Posterior vena cava (tissue), 2 donors: ENCODE data around the gene ADAT1. TPM values are rescaled to one million over a fixed set of nuclear protein-coding genes. Genes with fewer than 3 reads are reported as not detected.
A peak's percentile ranks its signal among the peaks of the same experiment; 100 is the strongest.

Experiments
- DNase-seq: peaks from one replicate; pipeline ENCODE4 v3.0.0-alpha.2; 2020; ENCODE audit warnings: low spot score
- intact Hi-C, 2 donors: fragments of 100-400 bp; cut with DNase I; formaldehyde crosslinking; loops; one replicate each; pipeline versions ENCODE4 v1.14.1 to v1.14.2; 2022 to 2023
- long read RNA-seq, 2 donors: library from polyadenylated mRNA; unstranded; transcript quantifications; one replicate each; pipeline ENCODE4 v2.0.0, GENCODE V29; 2020 to 2021
- total RNA-seq, 2 donors: library from RNA; stranded (reverse); fragmentation: NEBNext Ultra II Directional; extraction: Animal tissue kit (Norgen Biotek cat#: 25700); gene quantifications; one replicate each; pipeline ENCODE4 v1.2.1, GENCODE V29; 2021
- donor health status: DM: yes; HTN: yes; CAD: no.
- donor health status: DM: yes; HTN: yes; CAD: no.

Gene ADAT1, protein sequence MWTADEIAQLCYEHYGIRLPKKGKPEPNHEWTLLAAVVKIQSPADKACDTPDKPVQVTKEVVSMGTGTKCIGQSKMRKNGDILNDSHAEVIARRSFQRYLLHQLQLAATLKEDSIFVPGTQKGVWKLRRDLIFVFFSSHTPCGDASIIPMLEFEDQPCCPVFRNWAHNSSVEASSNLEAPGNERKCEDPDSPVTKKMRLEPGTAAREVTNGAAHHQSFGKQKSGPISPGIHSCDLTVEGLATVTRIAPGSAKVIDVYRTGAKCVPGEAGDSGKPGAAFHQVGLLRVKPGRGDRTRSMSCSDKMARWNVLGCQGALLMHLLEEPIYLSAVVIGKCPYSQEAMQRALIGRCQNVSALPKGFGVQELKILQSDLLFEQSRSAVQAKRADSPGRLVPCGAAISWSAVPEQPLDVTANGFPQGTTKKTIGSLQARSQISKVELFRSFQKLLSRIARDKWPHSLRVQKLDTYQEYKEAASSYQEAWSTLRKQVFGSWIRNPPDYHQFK
- 10 to 100 TPM; 26.0 to 29.1 TPM for total RNA-seq
- long read RNA-seq, donor 1, partial matches to known transcripts = 2 of 3 reads
- long read RNA-seq, donor 1, other reads (novel, unspliced or antisense) = 0 of 3 reads
- long read RNA-seq, donor 2, partial matches to known transcripts = 4 of 8 reads
- long read RNA-seq, donor 2, other reads (novel, unspliced or antisense) = 3 of 8 reads

DNA sequence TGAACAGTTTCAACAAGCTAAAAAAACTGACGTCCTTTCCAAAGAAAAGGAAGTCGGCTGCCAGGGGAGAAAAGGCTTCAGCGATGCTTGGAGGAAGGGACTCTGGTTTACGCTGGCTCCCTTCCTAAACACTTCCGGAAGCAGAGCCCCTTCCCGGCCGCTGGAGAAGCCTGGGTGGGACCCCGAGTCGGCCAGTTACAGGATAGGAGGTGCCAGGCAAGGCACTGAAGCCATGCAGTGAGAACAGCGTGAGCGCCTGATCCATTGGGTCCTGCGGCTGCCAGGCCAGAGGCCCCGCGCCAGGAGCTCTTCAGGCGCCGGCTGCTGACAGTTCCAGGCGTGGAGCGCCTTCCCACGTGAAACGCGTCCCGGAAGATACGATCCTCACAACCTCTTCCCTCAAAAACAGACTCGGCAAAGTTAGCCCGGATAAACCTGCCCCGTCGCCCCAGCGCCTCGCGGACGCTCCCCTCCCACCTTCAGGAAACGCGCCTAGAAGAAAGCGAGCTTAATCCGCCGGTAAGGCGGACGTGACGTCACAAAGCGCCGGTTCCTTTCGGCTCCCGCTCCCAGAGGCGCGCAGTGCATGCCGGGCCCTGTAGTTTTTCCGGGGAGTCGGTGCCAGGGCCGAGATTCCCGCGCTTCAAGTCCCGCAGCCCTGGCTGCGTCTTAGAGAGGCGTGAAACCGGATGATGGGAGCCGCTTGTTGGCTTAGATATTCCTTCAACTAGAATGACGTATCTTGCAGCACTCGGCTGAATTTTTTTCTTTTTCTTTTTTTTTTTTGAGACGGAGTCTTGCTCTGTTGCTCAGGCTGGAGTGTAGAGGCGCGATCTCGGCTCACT lies at the start of gene ADAT1:
Gene ADAT1, minus strand, starts transcription at position 521 of the 845 bp plus-strand sequence. CDS start 2,482 bp downstream, outside the sequence.
- DNase-seq = peak; percentile 100
- intact Hi-C loops = loop anchor here in 1 of 2 donors (10.0 kb wide), 1 partner anchor 58 kb away; the partner anchor contains the start of gene GABARAPL2

DNA sequence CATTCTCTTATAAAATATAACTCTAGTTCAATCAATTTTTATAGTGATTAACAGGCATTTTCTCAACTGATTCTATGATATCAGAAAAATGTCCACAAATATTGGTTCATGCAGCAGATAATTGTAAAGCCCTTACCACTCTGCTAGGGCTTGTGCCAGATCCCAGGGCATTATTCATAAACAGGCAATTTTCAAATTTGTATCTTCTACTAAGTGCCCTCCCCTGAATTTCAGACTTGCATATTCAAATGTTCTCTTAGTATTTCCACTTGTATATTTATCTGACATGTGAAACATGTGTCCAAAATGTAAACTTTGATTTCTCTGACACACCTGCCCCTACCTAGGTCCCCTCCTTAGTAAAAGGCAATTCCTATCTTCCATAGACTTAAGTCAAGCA lies 44.4 kb upstream of the ADAT1 start:
- intact Hi-C loops = no loop called here
- DNase-seq = no peak

DNA sequence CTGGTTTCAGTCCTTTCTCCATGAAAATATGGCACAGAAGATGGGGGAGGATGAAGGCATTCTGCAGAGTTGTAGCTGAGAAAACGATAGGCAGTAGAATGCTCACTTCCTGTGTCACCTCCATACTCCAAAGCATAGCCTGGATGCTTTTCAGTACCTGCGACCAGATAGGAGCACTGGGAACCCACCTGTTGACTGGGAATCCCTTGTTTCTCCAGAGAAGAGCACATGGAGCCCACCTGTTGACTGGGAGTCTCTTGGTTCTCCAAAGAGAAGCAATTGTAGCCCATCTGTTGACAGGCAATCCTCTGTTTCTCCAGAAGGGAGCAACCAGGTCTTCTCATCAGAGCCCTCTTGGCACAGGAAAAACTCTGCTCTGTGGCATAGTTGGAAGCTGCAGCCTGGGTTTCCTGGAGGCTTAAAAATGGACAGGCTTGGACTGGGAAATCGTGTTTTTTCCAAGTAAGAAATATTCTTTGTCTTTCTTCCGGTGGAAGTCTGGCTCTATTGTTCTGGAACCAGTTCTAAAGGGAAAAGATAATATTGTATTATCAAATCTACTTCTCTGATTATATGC lies 37.7 kb upstream of the ADAT1 start:
- DNase-seq = no peak
- intact Hi-C loops = no loop called here

DNA sequence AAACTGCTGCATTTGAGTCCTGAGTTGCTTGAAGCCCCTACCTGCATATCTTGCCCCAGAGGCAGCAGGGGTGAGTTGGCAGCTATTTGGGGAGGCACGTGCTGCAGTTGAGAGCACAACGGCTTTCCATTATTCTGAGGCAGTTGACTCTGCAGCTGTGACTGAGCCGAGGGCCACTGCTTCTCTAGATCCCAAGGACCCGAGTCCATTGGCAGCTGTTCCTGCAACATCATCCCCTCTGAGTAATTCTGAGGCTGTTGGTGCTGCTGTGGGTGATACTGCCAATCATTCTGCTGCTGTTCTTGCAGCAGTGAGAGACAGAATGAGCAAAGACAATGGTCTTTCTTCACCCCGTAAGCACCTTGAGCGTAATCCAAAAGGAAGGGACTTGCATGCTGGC lies 37.2 kb upstream of the ADAT1 start:
- intact Hi-C loops = no loop called here

DNA sequence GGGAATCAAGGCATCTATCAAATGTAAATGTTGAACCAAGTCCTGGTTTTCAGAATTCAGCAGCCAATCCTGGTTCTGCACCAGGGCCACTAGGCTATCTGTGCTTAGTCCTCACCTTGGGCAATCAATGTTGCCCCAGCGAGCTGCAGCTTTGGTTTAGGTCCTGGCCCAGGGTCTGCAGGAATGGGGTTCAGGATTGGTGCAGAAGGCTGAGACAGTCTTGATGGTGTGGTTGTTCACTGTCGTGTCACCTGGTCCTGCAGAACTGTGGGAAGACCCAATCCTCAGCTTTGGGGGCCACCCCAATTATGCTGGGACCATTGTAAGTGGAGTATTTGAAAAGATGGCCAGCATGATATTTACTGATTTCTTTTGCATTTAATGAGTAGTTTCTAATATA lies 35.1 kb upstream of the ADAT1 start:
- no peak for DNase-seq
- intact Hi-C loops = loop anchor here in 1 of 2 donors (10.0 kb wide), 1 partner anchor 97 kb away; no protein-coding TSS in a partner anchor

More for the DNA sequence above, 37.2 kb upstream of the ADAT1 start:
- no peak for DNase-seq

DNA sequence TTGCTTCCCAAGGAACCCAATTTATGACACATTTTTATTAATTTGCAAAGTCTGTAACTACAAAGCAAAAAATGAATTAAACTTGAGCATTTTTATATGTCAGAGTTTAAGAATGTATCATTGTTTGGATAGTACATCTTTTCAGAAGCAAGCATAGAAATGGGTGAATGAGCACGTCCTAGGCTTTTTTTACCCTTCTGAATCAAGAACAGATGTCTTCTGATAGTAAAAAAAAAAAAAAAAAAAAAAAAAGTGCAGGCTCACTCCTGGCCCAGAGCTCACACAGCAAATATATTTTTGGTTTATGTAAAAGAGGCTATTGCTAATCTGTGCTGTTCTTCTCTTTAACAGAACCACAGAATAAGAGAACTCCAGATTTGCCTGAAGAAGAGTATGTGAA lies 30.8 kb upstream of the ADAT1 start:
- DNase-seq = no peak

DNA sequence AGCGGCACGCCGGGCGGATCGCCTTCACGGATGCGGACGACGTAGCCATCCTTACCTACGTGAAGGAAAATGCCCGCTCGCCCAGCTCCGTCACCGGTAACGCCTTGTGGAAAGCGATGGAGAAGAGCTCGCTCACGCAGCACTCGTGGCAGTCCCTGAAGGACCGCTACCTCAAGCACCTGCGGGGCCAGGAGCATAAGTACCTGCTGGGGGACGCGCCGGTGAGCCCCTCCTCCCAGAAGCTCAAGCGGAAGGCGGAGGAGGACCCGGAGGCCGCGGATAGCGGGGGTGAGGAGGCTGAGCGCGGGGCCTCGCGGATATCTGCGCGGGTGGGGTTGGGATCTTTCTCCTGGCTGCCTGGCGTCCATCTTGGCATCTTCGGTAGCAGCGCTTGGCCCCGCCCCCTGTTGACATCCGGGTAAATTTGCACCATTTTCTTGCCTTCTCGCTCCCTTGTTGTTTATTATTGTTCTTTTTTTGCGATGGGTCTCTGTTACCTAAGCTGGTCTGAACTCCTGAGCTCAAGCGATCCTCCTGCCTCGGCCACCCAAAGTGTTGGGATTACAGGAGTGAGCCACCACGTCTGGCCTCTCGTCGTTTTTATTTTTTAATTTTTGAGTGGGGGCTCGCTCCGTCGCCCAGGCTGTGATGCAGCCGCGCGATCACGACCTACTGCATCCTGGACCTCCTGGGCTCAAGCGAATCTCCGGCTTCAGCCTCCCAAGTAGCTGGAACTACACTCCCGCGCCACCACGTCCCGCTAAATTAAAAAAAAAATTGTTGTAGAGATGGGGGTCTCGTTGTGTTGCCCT lies 25.4 kb upstream of the ADAT1 start:
- peak; percentile 94 for DNase-seq
- intact Hi-C loops = no loop called here

More for the DNA sequence above, 30.8 kb upstream of the ADAT1 start:
- intact Hi-C loops = loop anchor here in 1 of 2 donors (10.0 kb wide), 1 partner anchor 101 kb away; no protein-coding TSS in a partner anchor

DNA sequence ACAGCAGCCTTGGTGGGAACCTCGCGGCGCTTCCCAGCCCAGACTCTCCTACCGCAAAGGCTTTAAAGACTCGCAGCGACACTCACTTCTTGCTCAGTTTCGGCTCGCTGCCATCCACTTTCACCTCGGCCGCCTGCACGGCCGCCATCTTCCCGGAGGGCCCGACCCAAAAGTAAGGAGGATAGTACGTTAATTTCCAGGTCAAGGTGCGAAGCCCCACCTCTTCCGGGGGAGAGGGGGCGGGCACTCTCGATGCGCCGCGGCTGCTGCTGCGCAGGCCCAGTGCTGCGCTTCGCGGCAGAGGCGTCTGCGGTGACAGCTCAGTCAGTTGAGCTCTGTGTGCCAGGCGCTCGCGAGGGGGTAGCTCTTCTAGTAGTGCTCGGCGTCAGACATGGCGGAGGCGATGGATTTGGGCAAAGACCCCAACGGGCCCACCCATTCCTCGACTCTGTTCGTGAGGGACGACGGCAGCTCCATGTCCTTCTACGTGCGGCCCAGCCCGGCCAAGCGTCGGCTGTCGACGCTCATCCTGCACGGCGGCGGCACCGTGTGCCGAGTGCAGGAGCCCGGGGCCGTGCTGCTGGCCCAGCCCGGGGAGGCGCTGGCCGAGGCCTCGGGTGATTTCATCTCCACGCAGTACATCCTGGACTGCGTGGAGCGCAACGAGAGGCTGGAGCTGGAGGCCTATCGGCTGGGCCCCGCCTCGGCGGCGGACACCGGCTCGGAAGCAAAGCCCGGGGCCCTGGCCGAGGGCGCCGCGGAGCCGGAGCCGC lies 24.6 kb upstream of the ADAT1 start, which contains the start of the genes KARS1 and TERF2IP:
Gene KARS1, minus strand, starts transcription at position 174 of the 773 bp plus-strand sequence. Its CDS starts 26 bp downstream, at position 148.
Gene TERF2IP, plus strand, starts transcription at position 282 of the 773 bp plus-strand sequence. Its CDS starts 110 bp downstream, at position 392.
- peak; percentile 98 for DNase-seq
- intact Hi-C loops = no loop called here

DNA sequence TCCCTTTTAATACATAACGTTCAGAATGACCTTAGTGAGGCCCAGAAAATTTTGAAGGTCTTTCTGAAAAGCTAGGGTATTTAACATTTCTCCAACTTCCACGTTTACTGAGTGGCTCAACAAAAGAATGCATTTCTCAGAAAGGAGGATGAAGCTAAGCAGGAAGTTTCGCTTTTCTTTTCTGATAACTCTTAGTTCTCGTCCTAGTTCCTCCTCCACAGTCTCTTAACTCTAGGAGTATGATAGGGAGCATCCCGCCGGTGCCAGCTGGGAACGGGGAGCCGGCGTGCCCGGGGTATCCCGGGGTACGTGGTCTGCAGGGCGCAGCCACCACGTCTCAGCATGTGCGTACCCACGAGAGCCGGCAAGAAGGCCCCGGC lies 24.0 kb upstream of the ADAT1 start:
- intact Hi-C loops = no loop called here
- no peak for DNase-seq

DNA sequence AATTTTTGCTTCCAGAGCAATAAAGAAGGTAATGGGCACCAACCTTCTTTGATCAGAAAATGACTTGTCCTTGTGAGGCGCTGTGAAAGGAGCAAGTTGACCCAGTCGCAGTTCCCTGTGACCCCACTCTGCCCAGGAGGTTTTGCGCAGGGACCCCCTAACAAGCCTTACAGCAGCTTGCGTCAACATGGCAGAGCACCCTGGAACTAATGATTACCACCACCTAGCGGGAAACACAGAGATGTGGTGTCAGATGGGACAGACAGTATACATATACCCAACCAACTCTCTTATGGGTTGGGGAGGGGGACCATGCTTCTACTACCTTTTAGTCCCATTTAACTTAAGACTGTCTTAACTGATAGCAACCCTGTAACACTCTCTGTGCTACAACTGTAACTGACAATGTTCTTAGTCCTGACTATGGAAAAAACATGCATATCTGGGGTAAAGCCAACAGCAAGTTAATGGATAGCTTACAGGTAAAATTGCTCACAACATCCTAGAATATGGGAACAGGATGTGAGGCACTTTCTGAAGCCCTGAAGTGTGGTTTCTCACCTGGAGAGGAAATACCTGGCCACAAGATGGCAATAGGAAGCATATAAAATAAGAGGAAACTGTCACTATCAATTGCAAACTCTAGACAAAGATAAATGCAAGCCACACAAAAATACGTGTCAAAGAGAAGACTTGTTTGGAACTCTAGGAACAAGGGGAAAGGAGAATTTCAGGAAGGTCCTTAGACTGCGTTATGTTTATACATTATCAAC lies 21.3 kb upstream of the ADAT1 start:
- intact Hi-C loops = no loop called here
- DNase-seq = no peak

DNA sequence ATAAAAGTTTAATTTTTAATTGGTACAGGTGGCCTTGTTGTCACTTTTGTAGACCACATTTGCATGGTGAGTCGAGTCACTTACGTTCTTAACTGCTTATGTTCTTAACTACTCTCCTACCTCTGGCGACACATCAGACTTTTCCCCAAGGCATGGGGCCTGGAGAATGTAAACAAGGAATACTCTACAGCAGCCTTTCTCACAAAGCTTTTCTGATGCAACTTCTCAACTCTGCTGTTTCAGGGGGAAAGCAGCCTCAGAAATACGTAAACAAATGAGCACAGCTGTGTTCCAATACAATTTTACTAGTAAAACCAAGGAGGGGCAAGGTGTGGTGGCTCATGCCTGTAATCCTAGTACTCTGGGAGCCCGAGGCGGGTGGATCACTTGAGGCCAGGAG lies 17.5 kb upstream of the ADAT1 start:
- intact Hi-C loops = no loop called here
- DNase-seq = no peak

DNA sequence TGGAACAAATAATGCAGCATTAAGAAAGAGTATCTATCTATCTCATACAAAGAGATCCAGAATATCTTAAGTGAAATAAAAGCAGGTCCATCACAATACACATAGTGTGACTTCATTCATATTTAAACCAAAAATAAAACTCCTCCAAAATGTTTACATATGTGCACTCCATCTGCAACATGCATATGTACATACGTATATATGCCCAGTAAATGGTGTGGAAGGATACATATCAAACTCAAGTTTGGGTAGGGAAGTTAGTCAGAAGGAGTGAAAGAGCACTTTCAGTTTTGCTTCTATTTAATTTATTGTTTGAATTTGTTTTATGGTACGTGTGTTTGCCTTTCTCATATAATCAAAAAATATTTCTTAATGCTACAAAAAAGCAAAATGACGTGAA lies 12.0 kb upstream of the ADAT1 start:
- no peak for DNase-seq
- intact Hi-C loops = no loop called here

DNA sequence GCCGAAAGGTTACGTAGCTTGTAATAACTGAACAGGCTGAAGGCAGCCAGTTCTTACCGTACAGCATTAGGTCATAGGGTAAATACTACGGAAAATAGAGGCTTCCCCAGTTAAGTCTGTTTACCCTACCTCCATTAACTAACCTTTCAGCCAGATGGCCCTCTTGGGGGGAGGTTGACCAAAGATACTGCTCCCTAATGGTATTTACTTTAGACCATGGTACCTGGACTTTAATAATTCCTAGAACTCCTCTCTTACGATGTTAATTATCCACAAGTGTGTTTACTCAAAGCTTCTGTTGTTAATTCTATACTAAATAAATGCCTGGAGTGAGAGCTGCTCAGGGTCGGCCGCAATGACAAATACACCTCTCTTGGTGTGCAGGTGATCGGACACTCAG lies 9.8 kb upstream of the ADAT1 start:
- no peak for DNase-seq
- intact Hi-C loops = no loop called here

DNA sequence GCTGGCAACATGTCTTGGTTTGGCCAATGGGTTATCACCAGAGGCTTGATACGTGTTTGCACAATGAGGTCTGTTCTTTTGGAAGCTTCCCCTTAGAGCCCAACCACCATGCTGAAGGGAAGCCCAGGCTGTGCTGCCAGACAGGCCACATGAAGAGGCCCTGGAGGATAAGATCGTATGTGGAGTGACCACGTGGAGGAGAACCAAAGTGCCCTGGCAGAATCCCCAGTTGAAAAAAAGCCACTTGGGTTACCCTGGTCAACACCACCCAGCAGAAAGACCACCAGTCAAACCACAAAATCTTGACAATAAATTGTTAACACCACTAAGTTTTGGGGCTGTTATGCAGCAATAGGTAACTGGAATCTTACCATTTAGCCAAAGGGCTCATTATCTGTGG lies 7.0 kb upstream of the ADAT1 start:
- intact Hi-C loops = no loop called here
- DNase-seq = no peak

DNA sequence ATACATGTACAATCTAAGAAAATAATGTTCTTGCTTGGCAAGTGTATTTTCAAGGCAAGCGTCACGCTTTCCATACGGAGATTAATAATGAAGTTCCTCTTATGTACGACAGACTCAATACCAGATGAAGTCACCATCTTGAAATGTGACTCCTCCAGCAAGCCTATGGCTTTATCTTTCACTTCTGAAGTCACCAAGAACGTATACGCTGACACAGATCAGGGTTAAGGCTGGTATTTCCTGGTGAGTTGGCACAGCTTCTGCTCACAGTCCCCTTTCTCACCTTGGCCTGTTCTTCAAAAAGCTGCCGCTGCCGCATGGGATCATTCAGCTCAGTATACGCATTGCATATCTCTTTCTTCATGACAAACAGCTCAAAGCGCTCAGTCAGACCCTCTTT lies 6.1 kb upstream of the ADAT1 start:
- no peak for DNase-seq
- intact Hi-C loops = loop anchor here in 1 of 2 donors (10.0 kb wide), 1 partner anchor 64 kb away; the partner anchor contains the start of gene GABARAPL2

DNA sequence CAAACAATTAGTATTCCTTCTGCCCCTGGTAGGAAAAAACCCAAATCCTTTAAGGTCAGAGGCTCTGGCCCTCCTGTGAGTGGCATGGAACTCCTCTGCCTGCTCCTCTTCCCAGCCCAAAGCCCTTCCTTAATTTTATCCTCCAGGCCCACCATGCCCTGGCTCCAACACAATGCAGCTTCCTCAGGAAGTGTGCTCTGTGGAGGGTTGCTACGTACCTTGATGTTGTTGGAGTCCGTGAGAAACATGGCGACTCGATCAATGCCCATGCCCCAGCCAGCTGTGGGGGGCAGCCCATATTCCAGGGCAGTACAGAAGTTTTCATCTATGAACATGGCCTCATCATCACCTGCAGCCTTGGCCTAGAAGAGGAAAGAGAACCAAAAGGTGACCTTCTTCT lies 5.3 kb upstream of the ADAT1 start:
- intact Hi-C loops = loop anchor here in 1 of 2 donors (10.0 kb wide), 1 partner anchor 64 kb away; the partner anchor contains the start of gene GABARAPL2

More for the DNA sequence above, 5.3 kb upstream of the ADAT1 start:
- no peak for DNase-seq
